ENCODE results near the gene GPSM3. TPM values are rescaled to one million over a fixed set of nuclear protein-coding genes. Genes with fewer than 3 reads are reported as not detected.

The GPSM3 gene
- total RNA-seq, 6 donors from 2014 or later: 18.9 to 80.4 (median 30.6) TPM

- Histone ChIP-seq H3K4me1 (peaks cover 25 to 33% (median 28%) of the 10 kb centered on the region in 4 donors), H3K9me3 (no peaks in the 10 kb centered on the region), H3K4me3 (no peak overlapping the region), H3K27me3 (no peaks in the 10 kb centered on the region), H3K36me3 (peaks cover 0 to 47% (median 3%) of the 10 kb centered on the region in 4 donors), H3K27ac (peak overlapping the region in 1 of 4 donors; percentile 97)
- ATAC-seq (ENCODE audit: low FRiP score in 2 of 2) (no peak), DNase-seq (no peak)
- TF ChIP-seq POLR2AphosphoS5 (IDR thresholded peaks at IDR 0.05) (no peak), EP300 (IDR thresholded peaks at IDR 0.05) (no peak)
- WGBS, 2 donors: 74 to 89% methylated on average over 3 of the region's 3 CpGs
Observed at GRCh38 chr6:32198345-32198696, 5.9 kb upstream of the GPSM3 start.

- ATAC-seq (ENCODE audit: low FRiP score in 2 of 2) (no peak), DNase-seq (peak in 1 of 2 donors; percentile 86)
- WGBS, 2 donors: 38 to 39% methylated on average over 21 to 28 of the region's 28 CpGs
- Histone ChIP-seq H3K36me3 (peaks cover 0 to 33% (median 1%) of the 10 kb centered on the region in 4 donors), H3K27me3 (no peaks in the 10 kb centered on the region), H3K9me3 (no peaks in the 10 kb centered on the region), H3K4me3 (peak overlapping the region; percentile 63 to 65 (median 64)), H3K27ac (peak overlapping the region; percentile 97 to 100 (median 98)), H3K4me1 (peaks cover 37 to 47% (median 41%) of the 10 kb centered on the region in 4 donors)
- TF ChIP-seq EP300 (IDR thresholded peaks at IDR 0.05) (no peak), POLR2AphosphoS5 (IDR thresholded peaks at IDR 0.05) (no peak), CTCF (IDR thresholded peaks at IDR 0.05) (no peak), POLR2A (IDR thresholded peaks at IDR 0.05) (no peak)
Observed at GRCh38 chr6:32196682-32197616, 4.5 kb upstream of the GPSM3 start.

GRCh38 chr6:32195902-32196681 is 3.6 kb upstream of the GPSM3 start:
- TF ChIP-seq EP300 (IDR thresholded peaks at IDR 0.05) (peak in 2 of 4 donors; percentile 26 to 88), POLR2A (IDR thresholded peaks at IDR 0.05) (peak; percentile 48 to 98 (median 97)), POLR2AphosphoS5 (IDR thresholded peaks at IDR 0.05) (peak; percentile 90 to 92), CTCF (IDR thresholded peaks at IDR 0.05) (peak in 3 of 6 experiments; percentile 8 to 26 (median 22))
- peaks cover 0 to 25% (median 1%) of the 10 kb centered on the region in 4 donors for H3K36me3 ChIP-seq
- ATAC-seq (ENCODE audit: low FRiP score in 2 of 2) (peak; percentile 47 to 50), DNase-seq (peak; percentile 89 to 93)
- H3K27ac ChIP-seq: peak overlapping the region; percentile 97 to 100 (median 98)
- peak overlapping the region; percentile 63 to 65 (median 64) for H3K4me3 ChIP-seq
- H3K27me3 ChIP-seq: no peaks in the 10 kb centered on the region
- 0% methylated on average over 17 to 51 of the region's 58 CpGs for WGBS, 2 donors
- no peaks in the 10 kb centered on the region for H3K9me3 ChIP-seq
- H3K4me1 ChIP-seq: peaks cover 43 to 55% (median 49%) of the 10 kb centered on the region in 4 donors

GRCh38 chr6:32195652-32195901 is 3.1 kb upstream of the GPSM3 start:
- Histone ChIP-seq H3K4me3 (peak overlapping the region in 3 of 4 donors; percentile 63 to 65 (median 64)), H3K4me1 (peaks cover 49 to 60% (median 54%) of the 10 kb centered on the region in 4 donors), H3K9me3 (no peaks in the 10 kb centered on the region), H3K36me3 (peaks cover 0 to 20% (median under 1%) of the 10 kb centered on the region in 4 donors), H3K27me3 (no peaks in the 10 kb centered on the region), H3K27ac (peak overlapping the region; percentile 97 to 100 (median 98))
- ATAC-seq (ENCODE audit: low FRiP score in 2 of 2) (peak; percentile 95 to 97), DNase-seq (peak; percentile 100)
- TF ChIP-seq POLR2AphosphoS5 (IDR thresholded peaks at IDR 0.05) (no peak), EP300 (IDR thresholded peaks at IDR 0.05) (no peak), CTCF (IDR thresholded peaks at IDR 0.05) (peak; percentile 51 to 92 (median 86)), POLR2A (IDR thresholded peaks at IDR 0.05) (no peak)
- WGBS, 2 donors: 0% methylated on average over 7 of the region's 25 CpGs; no CpG with 5 or more reads in 1 of the 2 donors

All from upper lobe of left lung (tissue), 6 donors.